Spinal cord (tissue), 10 donors: Measurements from ENCODE around the gene FIGNL2. TPM values are rescaled to one million over a fixed set of nuclear protein-coding genes. Genes with fewer than 3 reads are reported as not detected.
"Not testable (repeated sequence)": the region's sequence is repeated elsewhere in the genome, so short reads cannot be mapped to it uniquely, and the experiment has no call there.

Experiments used
- DNase-seq, 6 donors: peaks; one replicate each; pipeline versions ENCODE4 v3.0.0 to v3.0.0-alpha.2; 2013 to 2015; ENCODE audit warnings: low spot score in 6 of 6, low read depth in 4 of 6
- H3K27ac ChIP-seq: one replicate; pipeline ENCODE4 v1.5.1; 2013; ENCODE audit warnings: low read depth, low read length, control low read depth
- H3K27me3 ChIP-seq: one replicate; pipeline ENCODE4 v1.6.1; 2013; ENCODE audit warnings: low read length; ENCODE audit not compliant: control insufficient read depth, insufficient read depth
- H3K36me3 ChIP-seq: one replicate; pipeline ENCODE4 v1.6.1; 2013; ENCODE audit warnings: low read length; ENCODE audit not compliant: control insufficient read depth, insufficient read depth
- H3K4me1 ChIP-seq: one replicate; pipeline ENCODE4 v1.6.1; 2013; ENCODE audit warnings: low read length; ENCODE audit not compliant: control insufficient read depth, insufficient read depth
- H3K4me3 ChIP-seq: one replicate; pipeline ENCODE4 v1.5.1; 2013; ENCODE audit warnings: low read depth, low read length, control low read depth
- H3K9me3 ChIP-seq: one replicate; pipeline ENCODE4 v1.6.1; 2013; ENCODE audit warnings: low read length; ENCODE audit not compliant: control insufficient read depth, insufficient read depth
- WGBS: methylation state at CpG from one replicate; pipeline ENCODE4 v1.1.5; 2013; ENCODE audit warnings: missing lambda C conversion rate; ENCODE audit not compliant: insufficient coverage; 5-methylcytosine and 5-hydroxymethylcytosine counted together
- polyA plus RNA-seq, 2 donors: library from polyadenylated mRNA; unstranded; fragments of 120-200 nt; gene quantifications; one replicate each; pipeline ENCODE4 v1.2.1, GENCODE V29; 2013; ENCODE audit not compliant: insufficient read length in 2 of 2
- total RNA-seq, 2 donors: library from RNA; depleted of rRNA in 1 of 2; stranded (reverse); fragments of 120-200 nt in 1 of 2; fragments of >200 nt in 1 of 2; gene quantifications; one replicate each; pipeline versions ENCODE4 v1.2.3 to v1.2.4, GENCODE V29; 2013 to 2014
- donor health status: healthy.

Gene FIGNL2
- total and polyA plus RNA-seq, 4 donors, result 0.40 to 2.4 (median 1.7) TPM

- Histone ChIP-seq H3K27me3 (no peaks in the 10 kb centered on the region), H3K9me3 (no peaks in the 10 kb centered on the region), H3K36me3 (peaks cover 9% of the 10 kb centered on the region), H3K4me3 (no peak overlapping the region), H3K27ac (no peak overlapping the region), H3K4me1 (peaks cover 57% of the 10 kb centered on the region)
- no peak for DNase-seq
- 61% methylated on average over 3 of the region's 4 CpGs for WGBS
These were observed 9.8 kb downstream of the FIGNL2 start for GRCh38 chr12:51838762-51839161.

- no peaks in the 10 kb centered on the region for H3K27me3 ChIP-seq
- H3K4me3 ChIP-seq, result no peak overlapping the region
- WGBS, result no CpG with 5 or more reads among the region's 4 CpGs
- H3K9me3 ChIP-seq, result no peaks in the 10 kb centered on the region
- peaks cover 57% of the 10 kb centered on the region for H3K4me1 ChIP-seq
- peaks cover 9% of the 10 kb centered on the region for H3K36me3 ChIP-seq
- no peak overlapping the region for H3K27ac ChIP-seq
- DNase-seq, result no peak
These were observed 10.5 kb downstream of the FIGNL2 start for GRCh38 chr12:51838036-51838435.

- Histone ChIP-seq H3K9me3 (no peaks in the 10 kb centered on the region), H3K36me3 (peaks cover 9% of the 10 kb centered on the region), H3K4me3 (no peak overlapping the region), H3K4me1 (peaks cover 58% of the 10 kb centered on the region), H3K27me3 (no peaks in the 10 kb centered on the region), H3K27ac (no peak overlapping the region)
- WGBS, result 42% methylated on average over 7 of the region's 7 CpGs
- no peak for DNase-seq
These were observed 11.2 kb downstream of the FIGNL2 start for GRCh38 chr12:51837286-51837685.

GRCh38 chr12:51836827-51837173 lies 11.7 kb downstream of the FIGNL2 start:
- H3K36me3 ChIP-seq, result peaks cover 9% of the 10 kb centered on the region
- no peaks in the 10 kb centered on the region for H3K27me3 ChIP-seq
- no peak overlapping the region for H3K4me3 ChIP-seq
- H3K9me3 ChIP-seq, result no peaks in the 10 kb centered on the region
- no peak for DNase-seq
- no peak overlapping the region for H3K27ac ChIP-seq
- peaks cover 53% of the 10 kb centered on the region for H3K4me1 ChIP-seq
- 28% methylated on average over 5 of the region's 6 CpGs for WGBS

DNA sequence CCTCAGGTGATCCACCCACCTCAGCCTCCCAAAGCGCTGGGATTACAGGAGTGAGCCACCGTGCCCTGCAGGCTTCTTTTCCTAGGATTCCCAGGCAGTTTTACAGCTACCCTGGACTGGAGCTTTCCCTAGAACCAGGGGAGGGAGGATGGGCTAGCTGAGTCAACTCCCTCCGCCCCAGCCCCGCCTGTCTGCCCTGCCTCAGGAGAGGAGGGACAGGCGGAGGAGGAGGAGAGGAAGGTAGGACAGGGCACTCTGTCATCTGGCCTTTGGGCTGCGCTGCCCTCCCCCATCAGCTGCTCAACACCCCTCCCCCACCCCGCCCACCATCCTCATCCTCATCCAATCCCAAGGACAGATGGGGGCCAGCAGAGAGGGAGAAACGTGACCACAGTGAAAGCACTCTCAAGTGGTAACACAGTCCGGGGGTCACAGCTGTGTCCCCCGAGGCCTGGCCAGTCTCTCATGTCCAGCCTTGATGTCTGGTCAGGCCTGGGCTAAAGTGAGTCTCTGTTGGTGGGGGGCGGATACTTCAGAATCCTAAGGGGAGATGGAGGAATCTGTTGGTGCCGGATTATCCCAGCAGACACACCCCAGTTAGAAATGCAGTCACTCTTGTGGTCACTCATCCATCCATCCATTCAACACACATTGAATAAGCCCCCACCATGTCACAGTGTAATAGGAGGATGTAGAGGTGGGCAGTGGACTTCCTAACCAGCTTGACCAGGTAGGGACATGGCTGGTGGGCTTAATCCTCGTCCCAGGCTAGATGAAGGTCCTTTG lies 12.3 kb downstream of the FIGNL2 start:
- no peaks in the 10 kb centered on the region for H3K27me3 ChIP-seq

DNA sequence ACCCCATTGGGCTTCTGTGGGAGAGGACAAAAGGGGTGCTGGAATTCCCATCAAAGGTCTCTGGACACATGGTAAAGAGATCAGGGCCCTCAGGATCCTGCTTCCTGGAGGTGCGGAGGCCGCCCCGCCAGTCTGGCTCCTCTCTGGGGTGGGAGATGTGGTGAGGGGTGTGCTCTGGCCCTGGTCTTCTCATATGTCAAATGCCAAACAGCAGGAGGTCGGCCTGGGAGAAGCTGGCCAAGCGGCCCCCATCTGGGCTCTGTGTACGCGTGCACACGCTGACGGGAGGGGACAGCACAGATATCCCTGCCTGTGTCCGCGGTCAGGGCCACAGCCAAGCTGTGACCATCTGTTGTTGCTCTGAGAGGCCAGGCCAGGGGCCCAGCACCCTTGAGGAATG lies 14.1 kb downstream of the FIGNL2 start:
- Histone ChIP-seq H3K4me3 (no peak overlapping the region), H3K9me3 (no peaks in the 10 kb centered on the region), H3K27me3 (no peaks in the 10 kb centered on the region), H3K27ac (no peak overlapping the region), H3K36me3 (peaks cover 3% of the 10 kb centered on the region), H3K4me1 (peaks cover 33% of the 10 kb centered on the region)
- WGBS, result 72% methylated on average over 8 of the region's 11 CpGs
- DNase-seq, result no peak

More for the DNA sequence above, 12.3 kb downstream of the FIGNL2 start:
- DNase-seq, result no peak
- Histone ChIP-seq H3K36me3 (peaks cover 9% of the 10 kb centered on the region), H3K27ac (no peak overlapping the region), H3K4me3 (no peak overlapping the region), H3K4me1 (peaks cover 47% of the 10 kb centered on the region), H3K9me3 (no peaks in the 10 kb centered on the region)
- 66% methylated on average over 3 of the region's 13 CpGs for WGBS

- DNase-seq, result no peak
- H3K4me3 ChIP-seq, result no peak overlapping the region
- no peak overlapping the region for H3K27ac ChIP-seq
- H3K4me1 ChIP-seq, result peaks cover 36% of the 10 kb centered on the region
- H3K9me3 ChIP-seq, result no peaks in the 10 kb centered on the region
- 80% methylated on average over 12 of the region's 12 CpGs for WGBS
- H3K36me3 ChIP-seq, result peaks cover 3% of the 10 kb centered on the region
- H3K27me3 ChIP-seq, result no peaks in the 10 kb centered on the region
These were observed 14.9 kb downstream of the FIGNL2 start for GRCh38 chr12:51833448-51834227.

GRCh38 chr12:51832354-51833107 lies 16.0 kb downstream of the FIGNL2 start:
- WGBS, result 55% methylated on average over 10 of the region's 10 CpGs
- Histone ChIP-seq H3K9me3 (no peaks in the 10 kb centered on the region), H3K4me1 (peaks cover 26% of the 10 kb centered on the region), H3K36me3 (peaks cover 3% of the 10 kb centered on the region), H3K4me3 (no peak overlapping the region), H3K27me3 (no peaks in the 10 kb centered on the region), H3K27ac (no peak overlapping the region)
- DNase-seq, result no peak

- H3K4me1 ChIP-seq, result peaks cover 19% of the 10 kb centered on the region
- WGBS, result 90% methylated on average over 4 of the region's 5 CpGs
These were observed 16.7 kb downstream of the FIGNL2 start for GRCh38 chr12:51831817-51832216.

More at GRCh38 chr12:51831817-51832216, 16.7 kb downstream of the FIGNL2 start:
- DNase-seq, H3K27ac ChIP-seq, H3K9me3 ChIP-seq, H3K27me3 ChIP-seq, H3K36me3 ChIP-seq, H3K4me3 ChIP-seq: not testable (repeated sequence)
